HUDEP-2 (cell line): ENCODE measurements around the gene C11orf65.
A peak's percentile ranks its signal among the peaks of the same experiment; 100 is the strongest.
"Not testable (repeated sequence)": the region's sequence is repeated elsewhere in the genome, so short reads cannot be mapped to it uniquely, and the experiment has no call there.

Source experiments
- DNase-seq, 76 experiments: peaks; one replicate each; lab custom pipeline; 2025; ENCODE audit not compliant: unreplicated experiment in 76 of 76; lab: John Stamatoyannopoulos, UW

C11orf65 gene

GRCh38 chr11:108474664-108475463 is 7.5 kb upstream of the C11orf65 start:
- no peak for DNase-seq

GRCh38 chr11:108472681-108473080 is 5.4 kb upstream of the C11orf65 start:
- no peak for DNase-seq

- no peak for DNase-seq
Measured at GRCh38 chr11:108468478-108468864, 1.1 kb upstream of the C11orf65 start.

- DNase-seq: peak in 2 of 76 experiments; percentile 2
Measured at GRCh38 chr11:108466405-108466804, 924 bp downstream of the C11orf65 start.

- no peak for DNase-seq
Measured at GRCh38 chr11:108453207-108453835, 14.0 kb downstream of the C11orf65 start.

GRCh38 chr11:108441445-108441844 is 25.9 kb downstream of the C11orf65 start:
- DNase-seq: not testable (repeated sequence)

GRCh38 chr11:108436594-108436993 is 30.7 kb downstream of the C11orf65 start:
- DNase-seq: no peak

GRCh38 chr11:108435066-108435465 is 32.3 kb downstream of the C11orf65 start:
- no peak for DNase-seq

GRCh38 chr11:108432783-108433182 is 34.5 kb downstream of the C11orf65 start:
- DNase-seq: no peak

GRCh38 chr11:108431997-108432396 is 35.3 kb downstream of the C11orf65 start:
- DNase-seq: no peak

- DNase-seq: no peak
Measured at GRCh38 chr11:108431370-108431769, 36.0 kb downstream of the C11orf65 start.

- peak in 33 of 76 experiments; percentile 0 to 36 (median 11) for DNase-seq
Measured at GRCh38 chr11:108417551-108417950, 49.8 kb downstream of the C11orf65 start.

GRCh38 chr11:108414958-108415357 is 52.4 kb downstream of the C11orf65 start:
- no peak for DNase-seq

GRCh38 chr11:108405706-108406105 is 61.6 kb downstream of the C11orf65 start:
- no peak for DNase-seq

- DNase-seq: no peak
Measured at GRCh38 chr11:108403052-108403451, 64.3 kb downstream of the C11orf65 start.

- DNase-seq: no peak
Measured at GRCh38 chr11:108402241-108402640, 65.1 kb downstream of the C11orf65 start.

- DNase-seq: no peak
Measured at GRCh38 chr11:108398439-108398838, 68.9 kb downstream of the C11orf65 start.

GRCh38 chr11:108396672-108397071 is 70.7 kb downstream of the C11orf65 start:
- DNase-seq: not testable (repeated sequence)

- peak in 1 of 76 experiments; percentile 15 for DNase-seq
Measured at GRCh38 chr11:108394744-108395284, 72.5 kb downstream of the C11orf65 start.

- DNase-seq: no peak
Measured at GRCh38 chr11:108393046-108393445, 74.3 kb downstream of the C11orf65 start.

- no peak for DNase-seq
Measured at GRCh38 chr11:108392353-108392752, 75.0 kb downstream of the C11orf65 start.

GRCh38 chr11:108388576-108388975 is 78.8 kb downstream of the C11orf65 start:
- no peak for DNase-seq
